HepG2 (cell line): Measurements from ENCODE around the gene DIS3L2. TPM values are rescaled to one million over a fixed set of nuclear protein-coding genes. Genes with fewer than 3 reads are reported as not detected.

Experiments
- ATAC-seq: fragments of 200-7000 bp; cut with Tn5 transposase; 3 replicates; pipeline ENCODE4 v1.9.1; 2020; ENCODE audit warnings: mild to moderate bottlenecking, moderate library complexity
- BruUV-seq: library from RNA; stranded (reverse); fragments of 400-500 nt; replicated peaks from 2 replicates; lab custom pipeline; 2021; lab: Mats Ljungman, UMichigan
- CTCF ChIA-PET: fragments of 300-600 bp; formaldehyde crosslinking; extraction: SDS; loops from one replicate; lab custom pipeline; 2021; ENCODE audit warnings: low total read pairs, inconsistent platforms, low intra/inter-chr PET ratio; lab: Yijun Ruan, JAX
- POLR2A ChIA-PET: fragments of 350-600 bp; sonication (Branson Sonifier 250); formaldehyde crosslinking; loops from one replicate; lab custom pipeline; 2020; ENCODE audit warnings: antibody characterized with exemption, inconsistent platforms; lab: Yijun Ruan, JAX
- DNase-seq: peaks from one replicate; pipeline ENCODE4 v3.0.0-alpha.2; 2015; ENCODE audit warnings: low spot score
- FAIRE-seq: peaks from 3 replicates; lab custom pipeline; 2011; peaks lifted over from hg19 to GRCh38; lab: Jason Lieb, UNC
- H2AFZ ChIP-seq: one replicate; pipeline ENCODE4 v1.6.1; 2011; ENCODE audit warnings: low read length, inconsistent platforms
- H3K27ac ChIP-seq: fragments of 300-600 bp; 3 replicates; pipeline ENCODE4 v1.8.0; 2011; ENCODE audit warnings: mixed run types, mild to moderate bottlenecking, mixed read lengths, low read length, inconsistent platforms; ENCODE audit not compliant: insufficient read depth; ENCODE audit errors: extremely low read length
- H3K27me3 ChIP-seq, 2 experiments: fragments of 200-600 bp in 1 of 2; 2 replicates in 1 of 2; 3 replicates in 1 of 2; pipeline versions ENCODE4 v1.6.0 to v1.8.0; 2011; ENCODE audit warnings: low read length in 2 of 2, mild to moderate bottlenecking in 2 of 2, moderate library complexity in 2 of 2, inconsistent platforms in 1 of 2; ENCODE audit not compliant: insufficient read depth in 2 of 2, control insufficient read depth in 1 of 2
- H3K36me3 ChIP-seq, 2 experiments: fragments of 200-600 bp in 1 of 2; replicated peaks in 1 of 2; 2 replicates in 1 of 2; 3 replicates in 1 of 2; pipeline versions ENCODE4 v1.5.1 to v1.8.0; 2011; ENCODE audit warnings: low read length in 2 of 2, inconsistent platforms in 1 of 2; ENCODE audit not compliant: insufficient read depth in 2 of 2, control insufficient read depth in 1 of 2
- H3K4me1 ChIP-seq: 2 replicates; pipeline ENCODE4 v1.5.1; 2012; ENCODE audit warnings: low read length, inconsistent platforms; ENCODE audit not compliant: insufficient read depth
- H3K4me2 ChIP-seq: 2 replicates; pipeline ENCODE4 v1.6.0; 2011; ENCODE audit warnings: low read depth, low read length, inconsistent platforms
- H3K4me3 ChIP-seq, 3 experiments: fragments of 200-600 bp in 1 of 3; sonication (generic), shearing (Covaris generic) in 1 of 3; replicated peaks in 1 of 3; 2 replicates each; pipeline ENCODE4 v1.5.1; 2011 to 2016; ENCODE audit warnings: low read length in 3 of 3, inconsistent platforms in 2 of 3, low read depth in 2 of 3, mild to moderate bottlenecking in 2 of 3, control low read depth in 1 of 3, mixed read lengths in 1 of 3; ENCODE audit not compliant: insufficient read depth in 1 of 3
- H3K79me2 ChIP-seq: one replicate; pipeline ENCODE4 v1.6.1; 2011; ENCODE audit warnings: low read length, inconsistent platforms; ENCODE audit not compliant: insufficient read depth
- H3K9ac ChIP-seq: 2 replicates; pipeline ENCODE4 v1.6.0; 2011; ENCODE audit warnings: mild to moderate bottlenecking, low read depth, low read length, inconsistent platforms; ENCODE audit not compliant: insufficient read depth
- H3K9me3 ChIP-seq: 2 replicates; pipeline ENCODE4 v1.5.1; 2012; ENCODE audit warnings: mild to moderate bottlenecking, low read length
- H4K20me1 ChIP-seq: 2 replicates; pipeline ENCODE4 v1.6.0; 2011; ENCODE audit warnings: inconsistent platforms, mild to moderate bottlenecking, low read length, moderate library complexity; ENCODE audit not compliant: insufficient read depth
- ATM ChIP-seq: fragments of 450-650 bp; IDR thresholded peaks from 2 replicates; pipeline ENCODE4 v1.7.1; 2017; ENCODE audit warnings: mild to moderate bottlenecking, borderline replicate concordance
- NONO ChIP-seq, 2 experiments: fragments of 450-650 bp in 1 of 2; sonication (generic) in 1 of 2; formaldehyde crosslinking in 1 of 2; IDR thresholded peaks in 1 of 2; conservative IDR thresholded peaks in 1 of 2; 2 replicates each; pipeline versions ENCODE4 v1.6.1 to v1.8.0; 2017 to 2022; ENCODE audit warnings: mild to moderate bottlenecking in 1 of 2, missing genetic modification reagents in 1 of 2, moderate library complexity in 1 of 2
- WGBS: methylation state at CpG from one replicate; pipeline ENCODE4 v1.1.6; 2017; ENCODE audit warnings: low lambda C conversion rate; 5-methylcytosine and 5-hydroxymethylcytosine counted together
- in situ Hi-C: cut with HindIII; loops from 2 replicates; pipeline ENCODE4 v1.10.0; 2017; ENCODE audit warnings: low pct_unique_long_range_greater_than_20kb; ENCODE audit not compliant: extremely low pct_ligation_motif_present
- intact Hi-C: fragments of 100-400 bp; cut with micrococcal nuclease; formaldehyde crosslinking; loops from one replicate; pipeline ENCODE4 v1.10.0; 2022; ENCODE audit not compliant: unreplicated experiment
- polyA plus RNA-seq, 8 experiments: library from polyadenylated mRNA; depleted of rRNA in 3 of 8; stranded (reverse) in 7 of 8; unstranded in 1 of 8; fragments of >200 nt; fragmentation: Illumina TruSeq in 4 of 8; extraction: Trizol in 4 of 8; gene quantifications; 2 replicates each; pipeline versions ENCODE4 v1.2.1 to v1.2.3, GENCODE V29; 2011 to 2016; ENCODE audit warnings: low read depth in 4 of 8, missing spikeins in 1 of 8, mixed read lengths in 1 of 8; ENCODE audit not compliant: insufficient read depth in 1 of 8
- total RNA-seq, 5 experiments: library from RNA; depleted of rRNA; stranded (reverse); fragments of >200 nt; fragmentation: Illumina TruSeq; extraction: Trizol; gene quantifications; 2 replicates each; pipeline ENCODE4 v1.2.3, GENCODE V29; 2016; ENCODE audit warnings: low read depth in 1 of 5
- TF ChIP-seq, protein P1 (sequence below): sonication (generic); formaldehyde crosslinking; IDR thresholded peaks from 2 replicates; pipeline ENCODE4 v1.4.0; 2020; ENCODE audit warnings: low read depth, missing genetic modification reagents
- TF ChIP-seq, protein P2 (sequence below), 2 experiments: sonication (generic) in 1 of 2; formaldehyde crosslinking in 1 of 2; IDR thresholded peaks; 2 replicates each; pipeline versions ENCODE4 v1.6.1 to v1.9.0; 2014 to 2022; ENCODE audit warnings: antibody characterized with exemption in 1 of 2, borderline replicate concordance in 1 of 2, inconsistent platforms in 1 of 2, low read depth in 1 of 2, missing genetic modification reagents in 1 of 2

Gene DIS3L2
- total and polyA plus RNA-seq, 2 of the 13 experiments (the other 11 are each of a cell fraction or from before 2014, with no cell fraction given) = 7.0 to 23.9 TPM

DNA sequence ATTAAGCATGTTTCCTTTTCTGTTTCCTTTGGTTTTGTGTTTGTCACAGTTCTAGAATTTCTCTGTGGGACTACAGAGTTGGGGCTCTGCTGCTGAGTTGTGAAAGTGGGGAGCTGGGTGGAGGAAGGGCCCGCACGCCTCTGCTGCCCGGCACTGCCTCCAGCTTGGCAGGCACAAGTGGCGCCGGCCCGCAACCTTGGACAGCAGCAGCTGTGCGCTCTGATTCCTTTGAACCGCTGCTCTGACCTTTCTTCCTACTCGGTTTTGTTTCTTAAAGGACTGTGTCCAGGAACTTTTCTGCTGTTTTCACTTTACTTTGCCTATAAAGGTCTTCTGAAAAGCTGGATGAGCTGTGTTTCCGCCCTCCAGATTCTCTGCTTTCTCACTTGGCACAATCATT lies 279.4 kb downstream of the DIS3L2 start:
- Histone ChIP-seq H3K9me3 (no peaks in the 10 kb centered on the region), H3K9ac (no peak overlapping the region), H3K4me2 (no peak overlapping the region), H3K4me3 (no peak overlapping the region), H3K4me1 (no peaks in the 10 kb centered on the region), H3K36me3 (peaks cover 5 to 28% of the 10 kb centered on the region in 2 experiments; a peak in 3 of 5 replicates), H3K27me3 (no peaks in the 10 kb centered on the region), H2AFZ (no peak overlapping the region), H3K79me2 (no peaks in the 10 kb centered on the region), H3K27ac (no peak overlapping the region), H4K20me1 (no peaks in the 10 kb centered on the region)
- CTCF ChIA-PET = no interaction called here
- BruUV-seq = no TSS peak
- WGBS = 99% methylated on average over 10 of the region's 10 CpGs
- POLR2A ChIA-PET = no interaction called here
- TF ChIP-seq, protein P1, sequence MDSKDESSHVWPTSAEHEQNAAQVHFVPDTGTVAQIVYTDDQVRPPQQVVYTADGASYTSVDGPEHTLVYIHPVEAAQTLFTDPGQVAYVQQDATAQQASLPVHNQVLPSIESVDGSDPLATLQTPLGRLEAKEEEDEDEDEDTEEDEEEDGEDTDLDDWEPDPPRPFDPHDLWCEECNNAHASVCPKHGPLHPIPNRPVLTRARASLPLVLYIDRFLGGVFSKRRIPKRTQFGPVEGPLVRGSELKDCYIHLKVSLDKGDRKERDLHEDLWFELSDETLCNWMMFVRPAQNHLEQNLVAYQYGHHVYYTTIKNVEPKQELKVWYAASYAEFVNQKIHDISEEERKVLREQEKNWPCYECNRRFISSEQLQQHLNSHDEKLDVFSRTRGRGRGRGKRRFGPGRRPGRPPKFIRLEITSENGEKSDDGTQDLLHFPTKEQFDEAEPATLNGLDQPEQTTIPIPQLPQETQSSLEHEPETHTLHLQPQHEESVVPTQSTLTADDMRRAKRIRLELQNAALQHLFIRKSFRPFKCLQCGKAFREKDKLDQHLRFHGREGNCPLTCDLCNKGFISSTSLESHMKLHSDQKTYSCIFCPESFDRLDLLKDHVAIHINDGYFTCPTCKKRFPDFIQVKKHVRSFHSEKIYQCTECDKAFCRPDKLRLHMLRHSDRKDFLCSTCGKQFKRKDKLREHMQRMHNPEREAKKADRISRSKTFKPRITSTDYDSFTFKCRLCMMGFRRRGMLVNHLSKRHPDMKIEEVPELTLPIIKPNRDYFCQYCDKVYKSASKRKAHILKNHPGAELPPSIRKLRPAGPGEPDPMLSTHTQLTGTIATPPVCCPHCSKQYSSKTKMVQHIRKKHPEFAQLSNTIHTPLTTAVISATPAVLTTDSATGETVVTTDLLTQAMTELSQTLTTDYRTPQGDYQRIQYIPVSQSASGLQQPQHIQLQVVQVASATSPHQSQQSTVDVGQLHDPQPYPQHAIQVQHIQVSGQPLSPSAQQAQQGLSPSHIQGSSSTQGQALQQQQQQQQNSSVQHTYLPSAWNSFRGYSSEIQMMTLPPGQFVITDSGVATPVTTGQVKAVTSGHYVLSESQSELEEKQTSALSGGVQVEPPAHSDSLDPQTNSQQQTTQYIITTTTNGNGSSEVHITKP (CRISPR knock-in tag) = no peak
- TF ChIP-seq, protein P2, sequence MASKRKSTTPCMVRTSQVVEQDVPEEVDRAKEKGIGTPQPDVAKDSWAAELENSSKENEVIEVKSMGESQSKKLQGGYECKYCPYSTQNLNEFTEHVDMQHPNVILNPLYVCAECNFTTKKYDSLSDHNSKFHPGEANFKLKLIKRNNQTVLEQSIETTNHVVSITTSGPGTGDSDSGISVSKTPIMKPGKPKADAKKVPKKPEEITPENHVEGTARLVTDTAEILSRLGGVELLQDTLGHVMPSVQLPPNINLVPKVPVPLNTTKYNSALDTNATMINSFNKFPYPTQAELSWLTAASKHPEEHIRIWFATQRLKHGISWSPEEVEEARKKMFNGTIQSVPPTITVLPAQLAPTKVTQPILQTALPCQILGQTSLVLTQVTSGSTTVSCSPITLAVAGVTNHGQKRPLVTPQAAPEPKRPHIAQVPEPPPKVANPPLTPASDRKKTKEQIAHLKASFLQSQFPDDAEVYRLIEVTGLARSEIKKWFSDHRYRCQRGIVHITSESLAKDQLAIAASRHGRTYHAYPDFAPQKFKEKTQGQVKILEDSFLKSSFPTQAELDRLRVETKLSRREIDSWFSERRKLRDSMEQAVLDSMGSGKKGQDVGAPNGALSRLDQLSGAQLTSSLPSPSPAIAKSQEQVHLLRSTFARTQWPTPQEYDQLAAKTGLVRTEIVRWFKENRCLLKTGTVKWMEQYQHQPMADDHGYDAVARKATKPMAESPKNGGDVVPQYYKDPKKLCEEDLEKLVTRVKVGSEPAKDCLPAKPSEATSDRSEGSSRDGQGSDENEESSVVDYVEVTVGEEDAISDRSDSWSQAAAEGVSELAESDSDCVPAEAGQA (IDR thresholded peaks at IDR 0.05; ENCODE audit: low read depth) = no peak
- TF ChIP-seq, protein P2 (CRISPR knock-in tag; IDR thresholded peaks at IDR 0.05; ENCODE audit: borderline replicate concordance) = no peak
- TF ChIP-seq NONO (IDR thresholded peaks at IDR 0.05) = no peak
- TF ChIP-seq NONO (CRISPR knock-in tag; conservative IDR thresholded peaks at IDR 0.05) = no peak
- no peak for TF ChIP-seq ATM
- DNase-seq = no peak
- no peak for FAIRE-seq
- no peak for ATAC-seq
- intact Hi-C loops (no loop called here), in situ Hi-C loops (no loop called here)
